GM19240 (cell line): ENCODE data around the gene OR4D10.

ENCODE experiments used
- DNase-seq: peaks from one replicate; pipeline ENCODE4 v3.0.0; 2011; ENCODE audit warnings: low spot score; ENCODE audit not compliant: insufficient read length

OR4D10 gene

GRCh38 chr11:59523541-59523940 lies 50.4 kb downstream of the OR4D10 start:
- DNase-seq: no peak

GRCh38 chr11:59528711-59529110 lies 55.6 kb downstream of the OR4D10 start:
- no peak for DNase-seq
